LNCaP clone FGC (cell line): Measurements from ENCODE around the gene RHCG.

Experiments used
- DNase-seq: peaks from one replicate; pipeline ENCODE4 v3.0.0-alpha.2; 2011; ENCODE audit warnings: low read depth
- H3K4me3 ChIP-seq: 2 replicates; pipeline ENCODE4 v1.5.1; 2011; ENCODE audit warnings: mild to moderate bottlenecking, low read depth, low read length, control low read depth
- TF ChIP-seq, protein P1 (sequence below): IDR thresholded peaks from 2 replicates; pipeline ENCODE4 v1.5.1; 2012; ENCODE audit warnings: mild to moderate bottlenecking; ENCODE audit not compliant: control insufficient read depth, insufficient read depth; ENCODE audit errors: extremely low read depth

Gene RHCG

DNA sequence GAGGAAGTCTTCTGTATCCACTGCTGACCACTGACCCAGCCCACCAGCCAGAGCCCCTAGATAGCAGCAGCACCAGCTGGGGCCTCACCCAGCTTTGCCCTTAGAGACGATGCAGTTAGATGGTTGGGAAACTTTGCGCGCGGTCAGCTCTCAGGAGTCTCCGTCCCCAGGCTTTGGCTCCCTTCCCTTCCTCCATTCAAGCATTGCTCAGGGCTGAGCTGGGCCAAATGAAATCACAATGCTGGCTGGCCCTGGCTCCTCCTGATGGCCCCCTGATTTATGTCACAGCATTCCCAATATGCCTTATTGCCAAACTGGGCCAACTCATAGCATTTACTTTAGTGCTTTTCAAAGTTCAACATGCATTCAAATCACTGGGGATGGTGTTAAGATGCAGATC is 34.6 kb upstream of the RHCG start:
- DNase-seq = no peak
- no peak overlapping the region for H3K4me3 ChIP-seq
- TF ChIP-seq, protein P1, sequence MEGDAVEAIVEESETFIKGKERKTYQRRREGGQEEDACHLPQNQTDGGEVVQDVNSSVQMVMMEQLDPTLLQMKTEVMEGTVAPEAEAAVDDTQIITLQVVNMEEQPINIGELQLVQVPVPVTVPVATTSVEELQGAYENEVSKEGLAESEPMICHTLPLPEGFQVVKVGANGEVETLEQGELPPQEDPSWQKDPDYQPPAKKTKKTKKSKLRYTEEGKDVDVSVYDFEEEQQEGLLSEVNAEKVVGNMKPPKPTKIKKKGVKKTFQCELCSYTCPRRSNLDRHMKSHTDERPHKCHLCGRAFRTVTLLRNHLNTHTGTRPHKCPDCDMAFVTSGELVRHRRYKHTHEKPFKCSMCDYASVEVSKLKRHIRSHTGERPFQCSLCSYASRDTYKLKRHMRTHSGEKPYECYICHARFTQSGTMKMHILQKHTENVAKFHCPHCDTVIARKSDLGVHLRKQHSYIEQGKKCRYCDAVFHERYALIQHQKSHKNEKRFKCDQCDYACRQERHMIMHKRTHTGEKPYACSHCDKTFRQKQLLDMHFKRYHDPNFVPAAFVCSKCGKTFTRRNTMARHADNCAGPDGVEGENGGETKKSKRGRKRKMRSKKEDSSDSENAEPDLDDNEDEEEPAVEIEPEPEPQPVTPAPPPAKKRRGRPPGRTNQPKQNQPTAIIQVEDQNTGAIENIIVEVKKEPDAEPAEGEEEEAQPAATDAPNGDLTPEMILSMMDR = no peak

DNA sequence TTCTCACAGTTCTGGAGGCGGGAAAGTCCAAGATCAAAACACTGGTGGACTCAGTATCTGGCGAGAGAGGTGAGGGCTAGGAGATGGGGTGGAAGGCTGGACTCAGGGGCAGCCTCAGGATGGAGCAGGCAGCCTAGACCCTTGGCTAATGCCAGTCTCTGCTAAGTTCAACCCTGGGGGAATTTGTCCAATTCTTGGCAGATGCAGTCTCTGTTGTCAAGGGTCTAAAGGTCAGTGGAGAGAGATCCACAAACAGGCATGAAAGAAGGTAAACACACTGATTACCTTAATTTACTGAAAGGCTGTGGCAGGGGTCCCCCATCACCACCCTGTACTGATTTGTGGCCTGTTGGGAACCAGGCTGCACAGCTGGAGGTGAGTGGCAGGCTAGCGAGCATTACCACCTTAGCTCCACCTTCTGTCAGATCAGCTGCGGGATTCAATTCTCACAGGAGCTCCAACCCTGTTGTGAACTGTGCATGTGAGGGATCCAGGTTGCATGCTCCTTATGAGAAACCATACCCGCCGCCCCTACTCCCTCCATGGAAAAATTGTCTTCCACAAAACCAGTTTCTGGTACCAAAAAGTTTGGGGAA is 32.5 kb upstream of the RHCG start:
- TF ChIP-seq, protein P1 = no peak
- H3K4me3 ChIP-seq = no peak overlapping the region
- DNase-seq = no peak

DNA sequence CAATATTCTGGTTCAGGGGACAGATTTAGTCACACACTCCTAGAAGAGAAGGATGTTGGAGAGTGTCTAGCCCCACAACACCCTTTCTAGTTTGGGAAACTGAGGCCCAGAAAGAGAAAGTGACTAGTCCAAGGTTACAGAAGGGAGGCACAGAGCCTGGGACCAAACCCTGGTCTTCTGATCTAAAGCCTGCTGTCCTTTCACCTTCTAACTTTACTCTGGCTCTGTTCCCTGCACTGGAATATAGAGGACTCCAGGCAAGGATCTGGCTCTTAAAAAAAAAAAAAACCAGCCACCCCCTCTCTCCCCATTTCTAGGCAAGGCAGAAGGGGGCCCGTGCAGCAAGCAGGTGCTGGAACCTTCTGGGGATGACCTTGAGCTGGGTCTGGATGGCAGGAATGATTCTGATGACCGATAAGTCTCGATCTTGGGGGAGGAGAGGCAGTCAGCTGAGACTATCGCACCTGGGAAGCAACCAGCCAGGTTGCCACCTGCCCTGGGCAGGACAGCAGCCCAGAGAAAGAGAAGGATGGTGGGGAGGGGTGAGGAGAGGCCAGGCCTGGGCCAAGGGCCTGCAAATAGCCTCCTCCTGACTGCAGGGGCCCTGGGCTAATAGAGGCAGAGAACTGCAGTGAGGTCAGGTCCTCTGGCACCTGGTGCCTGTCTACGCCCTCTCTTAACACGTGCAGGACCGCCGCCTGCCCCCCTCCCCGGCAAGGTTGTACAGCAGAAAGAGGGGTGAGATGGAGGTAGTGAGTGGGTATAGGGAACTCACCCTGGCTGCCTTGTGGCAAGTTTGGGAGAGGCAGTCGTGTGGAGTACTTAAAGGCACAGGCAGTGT is 30.4 kb upstream of the RHCG start:
- no peak for DNase-seq
- no peak overlapping the region for H3K4me3 ChIP-seq
- TF ChIP-seq, protein P1 = no peak

DNA sequence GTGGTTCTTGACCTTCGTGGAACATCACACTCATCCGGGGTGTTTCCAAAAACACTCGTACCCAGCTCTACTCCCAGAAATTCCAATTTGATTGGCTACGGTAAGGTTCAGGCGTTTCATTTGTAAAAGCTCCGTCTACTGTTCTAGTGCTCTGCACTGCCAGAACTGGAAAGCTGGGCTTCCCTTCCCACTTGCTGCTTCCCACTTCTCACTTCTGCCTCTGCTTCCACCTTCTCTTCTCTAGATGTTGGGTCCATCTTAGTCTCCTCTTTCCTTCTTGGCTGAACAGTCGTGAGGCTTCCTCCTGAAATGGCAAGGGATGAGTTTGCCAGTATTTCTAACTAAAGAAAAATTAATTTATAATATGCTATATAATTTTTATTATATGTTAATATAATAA is 29.8 kb upstream of the RHCG start:
- TF ChIP-seq, protein P1 = no peak
- no peak for DNase-seq
- H3K4me3 ChIP-seq = no peak overlapping the region

DNA sequence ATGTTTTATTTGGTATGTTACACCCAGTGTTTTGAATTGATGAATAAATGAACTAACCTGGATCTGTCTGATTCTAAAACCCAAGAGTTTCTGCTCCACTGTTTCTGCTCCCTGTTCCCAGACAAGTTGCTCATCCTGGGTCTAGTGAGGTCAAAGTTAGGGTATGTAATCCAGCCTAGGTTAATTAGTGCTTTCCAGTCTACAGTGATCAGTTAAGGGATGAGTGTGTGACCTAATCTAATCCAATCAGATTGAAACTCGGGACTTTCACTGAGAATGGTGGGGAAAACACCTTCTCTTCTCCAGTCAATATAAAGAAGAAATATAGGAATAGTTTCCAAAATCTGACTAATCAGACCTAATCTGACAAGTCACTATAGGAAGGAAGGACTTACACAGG is 27.8 kb upstream of the RHCG start:
- TF ChIP-seq, protein P1 = no peak
- no peak overlapping the region for H3K4me3 ChIP-seq
- DNase-seq = no peak

DNA sequence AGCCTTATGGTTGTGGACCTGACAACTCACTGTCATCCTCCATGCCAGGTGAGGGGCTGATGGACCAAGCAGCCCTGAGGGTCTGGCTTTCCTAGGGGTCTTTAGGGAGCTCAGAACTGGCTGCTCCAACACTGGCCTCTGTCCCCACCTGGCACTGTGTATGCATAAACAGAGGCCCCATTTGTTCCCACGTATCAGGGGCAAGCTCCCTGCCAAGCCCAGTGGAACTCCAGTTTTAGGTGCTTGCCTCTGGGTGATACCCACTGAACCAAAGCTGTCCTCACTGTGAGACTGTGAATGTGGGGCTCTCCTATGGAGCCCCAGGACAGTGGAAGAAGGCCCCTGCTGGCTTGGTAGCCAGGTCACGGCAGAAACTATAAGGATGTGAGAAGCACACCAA is 26.7 kb upstream of the RHCG start:
- no peak overlapping the region for H3K4me3 ChIP-seq
- DNase-seq = no peak
- TF ChIP-seq, protein P1 = no peak

DNA sequence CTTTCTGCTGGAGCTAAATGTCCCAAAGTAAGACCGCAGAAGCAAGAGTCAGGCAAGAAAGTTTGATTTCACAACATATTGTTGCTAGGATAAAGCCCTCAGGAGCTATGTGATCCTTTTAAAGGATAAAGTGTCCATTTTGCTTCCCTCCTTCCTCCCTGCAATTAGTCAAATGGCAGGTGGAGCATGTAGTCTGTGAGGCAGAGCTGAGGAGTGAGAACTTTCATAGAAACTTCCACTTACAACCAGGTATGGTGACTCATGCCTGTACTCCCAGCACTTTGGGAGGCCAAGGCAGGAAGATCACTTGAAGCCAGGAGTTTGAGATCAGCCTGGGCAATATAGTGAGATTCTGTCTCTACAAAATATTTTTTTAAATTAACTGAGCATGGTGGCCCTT is 25.2 kb upstream of the RHCG start:
- no peak overlapping the region for H3K4me3 ChIP-seq
- TF ChIP-seq, protein P1 = no peak
- DNase-seq = no peak
